ENCODE results near the gene PRIMPOL.

The PRIMPOL gene

GRCh38 chr4:184744236-184744635 lies 94.7 kb downstream of the PRIMPOL start:
- Mint-ChIP-seq H3K27ac (no peak overlapping the region), H3K36me3 (ENCODE audit: insufficient read depth) (peaks cover 3% of the 10 kb centered on the region), H3K9me3 (no peaks in the 10 kb centered on the region), H3K27me3 (peaks cover 0 to 9% of the 10 kb centered on the region in 2 donors), H3K4me3 (no peak overlapping the region), H3K4me1 (ENCODE audit: low read depth in 2 of 2) (peaks cover 3 to 6% of the 10 kb centered on the region in 2 donors)
- no peak for DNase-seq
- no peak for ATAC-seq (replicated peaks)
